Body of pancreas (tissue), 4 donors: ENCODE results near the gene PABPN1.

Source experiments
- CTCF ChIP-seq, 7 experiments: fragments of 450-650 bp in 4 of 7; fragments of 200-600 bp in 3 of 7; sonication (generic) in 3 of 7; IDR thresholded peaks; one replicate each; pipeline ENCODE4 v1.5.1; 2016 to 2019; ENCODE audit warnings: antibody characterized with exemption in 7 of 7
- POLR2A ChIP-seq, 3 donors: fragments of 450-650 bp; IDR thresholded peaks; one replicate each; pipeline ENCODE4 v1.6.1; 2016; ENCODE audit warnings: antibody characterized with exemption in 3 of 3, mild to moderate bottlenecking in 2 of 3

GRCh38 chr14:23302290-23303225, 18.7 kb upstream of the PABPN1 start, which contains the start of gene PPP1R3E:
- TF ChIP-seq CTCF (IDR thresholded peaks at IDR 0.05) (no peak), POLR2A (IDR thresholded peaks at IDR 0.05) (peak; percentile 4 to 65 (median 6))
